Measurements from ENCODE around the gene SNX9. TPM values are rescaled to one million over a fixed set of nuclear protein-coding genes. Genes with fewer than 3 reads are reported as not detected.

The SNX9 gene
- total RNA-seq, 1 experiment from 2014 or later, result 31.3 TPM

DNA sequence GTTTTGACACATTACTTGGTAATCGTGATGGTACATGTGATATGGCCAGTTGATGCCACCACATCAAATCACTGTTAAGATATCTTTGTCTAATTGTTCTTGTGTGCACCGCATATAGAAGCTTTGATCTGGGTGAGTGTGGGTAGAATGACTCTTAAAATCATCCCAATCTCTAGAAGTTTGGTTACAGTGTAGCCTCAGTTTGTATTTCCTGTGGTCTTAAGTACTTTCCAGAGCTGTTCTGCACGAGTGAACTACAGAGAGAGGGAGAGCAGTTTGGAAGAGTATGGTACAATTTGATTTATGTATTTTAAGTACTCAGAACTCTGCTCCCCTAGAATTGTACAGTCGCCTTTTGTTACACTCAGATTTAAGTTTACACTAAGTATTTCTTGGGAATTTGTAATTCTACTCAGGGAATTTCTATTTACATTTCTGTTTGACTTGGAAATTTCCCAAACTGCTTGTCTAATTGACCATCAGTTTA lies 37.5 kb downstream of the SNX9 start:
- no peak overlapping the region for H3T11ph ChIP-seq (ENCODE audit: low read length)
- H2BK15ac ChIP-seq (ENCODE audit: low read depth, low read length), result no peak overlapping the region
- no peak overlapping the region for H4K5ac ChIP-seq (ENCODE audit: insufficient read length, low read depth, low read length)
- no peak overlapping the region for H3K4ac ChIP-seq (ENCODE audit: low read depth, low read length)
- TF ChIP-seq, protein P1, sequence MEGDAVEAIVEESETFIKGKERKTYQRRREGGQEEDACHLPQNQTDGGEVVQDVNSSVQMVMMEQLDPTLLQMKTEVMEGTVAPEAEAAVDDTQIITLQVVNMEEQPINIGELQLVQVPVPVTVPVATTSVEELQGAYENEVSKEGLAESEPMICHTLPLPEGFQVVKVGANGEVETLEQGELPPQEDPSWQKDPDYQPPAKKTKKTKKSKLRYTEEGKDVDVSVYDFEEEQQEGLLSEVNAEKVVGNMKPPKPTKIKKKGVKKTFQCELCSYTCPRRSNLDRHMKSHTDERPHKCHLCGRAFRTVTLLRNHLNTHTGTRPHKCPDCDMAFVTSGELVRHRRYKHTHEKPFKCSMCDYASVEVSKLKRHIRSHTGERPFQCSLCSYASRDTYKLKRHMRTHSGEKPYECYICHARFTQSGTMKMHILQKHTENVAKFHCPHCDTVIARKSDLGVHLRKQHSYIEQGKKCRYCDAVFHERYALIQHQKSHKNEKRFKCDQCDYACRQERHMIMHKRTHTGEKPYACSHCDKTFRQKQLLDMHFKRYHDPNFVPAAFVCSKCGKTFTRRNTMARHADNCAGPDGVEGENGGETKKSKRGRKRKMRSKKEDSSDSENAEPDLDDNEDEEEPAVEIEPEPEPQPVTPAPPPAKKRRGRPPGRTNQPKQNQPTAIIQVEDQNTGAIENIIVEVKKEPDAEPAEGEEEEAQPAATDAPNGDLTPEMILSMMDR (conservative IDR thresholded peaks at IDR 0.05), result no peak
- H3K4me2 ChIP-seq (ENCODE audit: insufficient read depth, insufficient read length, low read length), result no peak overlapping the region
- peaks cover 6% of the 10 kb centered on the region for H3K79me1 ChIP-seq (ENCODE audit: insufficient read depth, low read depth, low read length, poor library complexity, severe bottlenecking)
- H3K23me2 ChIP-seq (ENCODE audit: insufficient read length, low read depth, low read length, poor library complexity, severe bottlenecking), result no peaks in the 10 kb centered on the region
- H3K4me1 ChIP-seq (ENCODE audit: insufficient read depth, low read length), result peaks cover 3% of the 10 kb centered on the region; the same call in 1 of the 2 replicates
- no peak overlapping the region for H3K9ac ChIP-seq (ENCODE audit: extremely low read depth, insufficient read length, low read length)
- H3K18ac ChIP-seq (ENCODE audit: insufficient read length, low read depth, low read length), result no peak overlapping the region
- H3K9me3 Mint-ChIP-seq, result no peaks in the 10 kb centered on the region
- no peak overlapping the region for H3K56ac ChIP-seq (ENCODE audit: insufficient read length, low read depth, low read length)
- peaks cover 28% of the 10 kb centered on the region; the same call in 1 of the 2 replicates for H3K79me2 ChIP-seq (ENCODE audit: insufficient read depth, low read length)
- no peak overlapping the region for H2BK5ac ChIP-seq (ENCODE audit: insufficient read length, low read length)
- no peak overlapping the region for H4K91ac ChIP-seq (ENCODE audit: insufficient read length, low read depth, low read length)
- H2AK5ac ChIP-seq (ENCODE audit: insufficient read length, low read length), result no peak overlapping the region
- H2BK12ac ChIP-seq (ENCODE audit: insufficient read length, low read depth, low read length), result no peak overlapping the region
- no peak overlapping the region for H3K23ac ChIP-seq (ENCODE audit: insufficient read length, low read depth, low read length)
- no peaks in the 10 kb centered on the region for H3K27me3 Mint-ChIP-seq (ENCODE audit: low read depth)
- no peaks in the 10 kb centered on the region for H4K20me1 ChIP-seq (ENCODE audit: control insufficient read depth, insufficient read depth, insufficient read length)
- H3K27me3 ChIP-seq (ENCODE audit: insufficient read depth, low read length), result no peaks in the 10 kb centered on the region
- peaks cover 31 to 44% of the 10 kb centered on the region in 2 experiments for H3K4me1 Mint-ChIP-seq
- no peak overlapping the region for H3K27ac ChIP-seq (ENCODE audit: insufficient read length, low read depth, low read length)
- H2BK20ac ChIP-seq (ENCODE audit: low read depth, low read length, poor library complexity, severe bottlenecking), result no peak overlapping the region
- peaks cover 0 to 8% (median 8%) of the 10 kb centered on the region in 3 experiments; a peak in 3 of 7 replicates for H3K36me3 Mint-ChIP-seq (ENCODE audit: insufficient read depth in 1 of 3, low read depth in 3 of 3)
- H3K9me3 ChIP-seq (ENCODE audit: control insufficient read depth, low read depth, low read length), result no peaks in the 10 kb centered on the region
- peak overlapping the region in 1 of 3 experiments; percentile 24; a peak in 1 of 7 replicates for H3K27ac Mint-ChIP-seq
- H4K8ac ChIP-seq (replicated peaks; ENCODE audit: insufficient read length, low read depth, low read length), result no peak overlapping the region
- H2BK120ac ChIP-seq (ENCODE audit: low read depth, low read length, poor library complexity, severe bottlenecking), result no peak overlapping the region
- no CpG with 5 or more reads among the region's 4 CpGs for WGBS (ENCODE audit: extremely low coverage, insufficient read length, low lambda C conversion rate)
- H2AFZ ChIP-seq (ENCODE audit: low read length), result no peak overlapping the region
- no peak for DNase-seq
- no peak overlapping the region for H3K4me3 Mint-ChIP-seq
- H3K14ac ChIP-seq (ENCODE audit: insufficient read depth, low read length), result no peak overlapping the region

Measured in H9 (cell line).